ENCODE results near the gene PNMT. TPM values are rescaled to one million over a fixed set of nuclear protein-coding genes. Genes with fewer than 3 reads are reported as not detected.

PNMT gene
- polyA plus RNA-seq, 1 donor from 2014 or later = 1.5 TPM

DNA sequence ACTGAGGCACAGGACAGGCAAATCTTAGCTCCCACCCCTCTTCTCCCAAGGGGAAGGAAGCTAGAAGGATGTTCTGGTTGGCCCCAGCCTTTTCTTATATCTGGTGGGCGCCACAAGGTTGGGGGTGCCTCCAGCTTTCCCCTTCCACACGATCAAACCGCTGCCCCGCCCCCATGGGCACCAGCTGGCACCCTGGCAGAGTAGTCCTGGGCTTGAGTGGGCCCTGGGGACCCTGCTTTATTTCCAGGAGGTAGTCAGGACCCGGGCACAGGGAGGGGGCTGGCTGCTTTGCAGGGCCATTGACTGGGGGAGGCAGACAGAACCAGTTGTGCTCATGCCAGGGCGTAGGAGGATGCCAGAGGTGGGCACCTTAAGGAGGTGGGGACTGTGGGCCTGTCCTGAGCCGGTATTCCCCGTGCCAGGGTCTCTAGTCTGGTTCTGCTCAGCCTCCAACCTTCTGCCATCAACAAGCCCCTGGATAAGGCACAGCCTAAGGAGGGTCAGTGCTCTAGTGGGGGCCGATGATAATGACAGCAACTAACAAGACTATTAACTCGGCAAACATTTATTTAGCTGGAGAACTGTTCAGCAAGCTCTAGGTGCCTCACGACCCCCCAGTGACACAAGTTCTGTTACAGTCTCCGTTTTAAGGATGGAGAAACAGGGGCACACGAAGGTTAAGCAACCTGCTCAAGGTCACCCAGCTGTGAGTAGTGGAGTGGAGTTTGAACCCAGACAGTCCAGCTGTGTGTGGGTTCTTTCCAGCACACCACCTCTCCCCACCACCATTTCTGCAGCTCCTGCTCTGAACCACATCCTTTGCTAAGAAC lies 49.1 kb upstream of the PNMT start:
- Histone ChIP-seq H3K9me3 (ENCODE audit: low read length) (no peaks in the 10 kb centered on the region), H4K20me1 (ENCODE audit: insufficient read depth) (no peaks in the 10 kb centered on the region), H3K27ac (ENCODE audit: low read length) (no peak overlapping the region), H3K9ac (ENCODE audit: low read length) (no peak overlapping the region), H3F3A (ENCODE audit: insufficient read depth, low read length, poor library complexity, severe bottlenecking) (no peaks in the 10 kb centered on the region), H3K9me2 (ENCODE audit: insufficient read depth, low read length) (no peaks in the 10 kb centered on the region), H3K4me2 (ENCODE audit: low read length) (no peak overlapping the region), H3K4me3 (ENCODE audit: low read length) (no peak overlapping the region), H2AFZ (ENCODE audit: low read depth, low read length) (no peak overlapping the region), H3K79me2 (replicated peaks; ENCODE audit: insufficient read depth, low read length) (no peaks in the 10 kb centered on the region), H3K36me3 (ENCODE audit: insufficient read depth, low read length) (no peaks in the 10 kb centered on the region), H3K27me3 (ENCODE audit: insufficient read depth, low read depth, low read length) (peaks cover 50% of the 10 kb centered on the region)
- TF ChIP-seq TAF1 (IDR thresholded peaks at IDR 0.05; ENCODE audit: low read depth) = no peak
- no peak for TF ChIP-seq RAD21 (conservative IDR thresholded peaks at IDR 0.05)
- no peak for TF ChIP-seq MXI1 (conservative IDR thresholded peaks at IDR 0.05; ENCODE audit: poor library complexity, severe bottlenecking)
- TF ChIP-seq EP300 (conservative IDR thresholded peaks at IDR 0.05; ENCODE audit: poor library complexity, severe bottlenecking) = no peak
- TF ChIP-seq, protein P1, sequence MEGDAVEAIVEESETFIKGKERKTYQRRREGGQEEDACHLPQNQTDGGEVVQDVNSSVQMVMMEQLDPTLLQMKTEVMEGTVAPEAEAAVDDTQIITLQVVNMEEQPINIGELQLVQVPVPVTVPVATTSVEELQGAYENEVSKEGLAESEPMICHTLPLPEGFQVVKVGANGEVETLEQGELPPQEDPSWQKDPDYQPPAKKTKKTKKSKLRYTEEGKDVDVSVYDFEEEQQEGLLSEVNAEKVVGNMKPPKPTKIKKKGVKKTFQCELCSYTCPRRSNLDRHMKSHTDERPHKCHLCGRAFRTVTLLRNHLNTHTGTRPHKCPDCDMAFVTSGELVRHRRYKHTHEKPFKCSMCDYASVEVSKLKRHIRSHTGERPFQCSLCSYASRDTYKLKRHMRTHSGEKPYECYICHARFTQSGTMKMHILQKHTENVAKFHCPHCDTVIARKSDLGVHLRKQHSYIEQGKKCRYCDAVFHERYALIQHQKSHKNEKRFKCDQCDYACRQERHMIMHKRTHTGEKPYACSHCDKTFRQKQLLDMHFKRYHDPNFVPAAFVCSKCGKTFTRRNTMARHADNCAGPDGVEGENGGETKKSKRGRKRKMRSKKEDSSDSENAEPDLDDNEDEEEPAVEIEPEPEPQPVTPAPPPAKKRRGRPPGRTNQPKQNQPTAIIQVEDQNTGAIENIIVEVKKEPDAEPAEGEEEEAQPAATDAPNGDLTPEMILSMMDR (IDR thresholded peaks at IDR 0.05; ENCODE audit: poor library complexity, severe bottlenecking) = no peak
- TF ChIP-seq REST (IDR thresholded peaks at IDR 0.05; ENCODE audit: borderline replicate concordance) = no peak
- TF ChIP-seq EZH2 (IDR thresholded peaks at IDR 0.05; ENCODE audit: borderline replicate concordance, insufficient read depth, low read length, poor library complexity, severe bottlenecking) = no peak

DNA sequence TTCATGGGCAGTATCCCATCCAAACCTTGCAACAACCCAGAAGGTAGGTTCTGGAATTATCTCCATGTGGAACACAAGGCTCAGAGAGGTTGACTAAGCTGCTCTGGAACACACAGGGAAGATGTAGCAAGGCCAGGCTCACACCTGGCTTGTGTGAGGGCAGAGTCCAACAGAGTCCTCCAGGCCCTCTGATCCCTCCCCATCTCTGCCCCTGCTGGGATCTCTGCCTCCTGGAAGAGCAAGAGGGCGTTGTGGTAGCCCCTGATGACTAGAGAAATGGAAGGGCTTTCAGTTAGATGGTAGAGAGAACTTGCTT lies 48.5 kb upstream of the PNMT start:
- Histone ChIP-seq H3K79me2 (replicated peaks; ENCODE audit: insufficient read depth, low read length) (no peaks in the 10 kb centered on the region), H3K9ac (ENCODE audit: low read length) (no peak overlapping the region), H4K20me1 (ENCODE audit: insufficient read depth) (no peaks in the 10 kb centered on the region), H2AFZ (ENCODE audit: low read depth, low read length) (no peak overlapping the region), H3K27ac (ENCODE audit: low read length) (no peak overlapping the region), H3K9me3 (ENCODE audit: low read length) (no peaks in the 10 kb centered on the region), H3F3A (ENCODE audit: insufficient read depth, low read length, poor library complexity, severe bottlenecking) (no peaks in the 10 kb centered on the region), H3K27me3 (ENCODE audit: insufficient read depth, low read depth, low read length) (peaks cover 53% of the 10 kb centered on the region), H3K4me3 (ENCODE audit: low read length) (no peak overlapping the region), H3K4me2 (ENCODE audit: low read length) (no peak overlapping the region), H3K36me3 (ENCODE audit: insufficient read depth, low read length) (no peaks in the 10 kb centered on the region), H3K9me2 (ENCODE audit: insufficient read depth, low read length) (no peaks in the 10 kb centered on the region)
- TF ChIP-seq SMC3 (conservative IDR thresholded peaks at IDR 0.05; ENCODE audit: poor library complexity) (no peak), EZH2 (IDR thresholded peaks at IDR 0.05; ENCODE audit: borderline replicate concordance, insufficient read depth, low read length, poor library complexity, severe bottlenecking) (no peak), TAF1 (IDR thresholded peaks at IDR 0.05; ENCODE audit: low read depth) (no peak), REST (IDR thresholded peaks at IDR 0.05; ENCODE audit: borderline replicate concordance) (no peak), RAD21 (conservative IDR thresholded peaks at IDR 0.05) (no peak)
- TF ChIP-seq, protein P1 (IDR thresholded peaks at IDR 0.05; ENCODE audit: poor library complexity, severe bottlenecking) = no peak

Measured in neural cell (in vitro differentiated cells).